ENCODE data around the gene CIAO1. TPM values are rescaled to one million over a fixed set of nuclear protein-coding genes. Genes with fewer than 3 reads are reported as not detected.
"Not testable (repeated sequence)": the region's sequence is repeated elsewhere in the genome, so short reads cannot be mapped to it uniquely, and the experiment has no call there.

CIAO1 gene
- total and polyA plus RNA-seq, 2 donors: 38.6 to 51.3 TPM

DNA sequence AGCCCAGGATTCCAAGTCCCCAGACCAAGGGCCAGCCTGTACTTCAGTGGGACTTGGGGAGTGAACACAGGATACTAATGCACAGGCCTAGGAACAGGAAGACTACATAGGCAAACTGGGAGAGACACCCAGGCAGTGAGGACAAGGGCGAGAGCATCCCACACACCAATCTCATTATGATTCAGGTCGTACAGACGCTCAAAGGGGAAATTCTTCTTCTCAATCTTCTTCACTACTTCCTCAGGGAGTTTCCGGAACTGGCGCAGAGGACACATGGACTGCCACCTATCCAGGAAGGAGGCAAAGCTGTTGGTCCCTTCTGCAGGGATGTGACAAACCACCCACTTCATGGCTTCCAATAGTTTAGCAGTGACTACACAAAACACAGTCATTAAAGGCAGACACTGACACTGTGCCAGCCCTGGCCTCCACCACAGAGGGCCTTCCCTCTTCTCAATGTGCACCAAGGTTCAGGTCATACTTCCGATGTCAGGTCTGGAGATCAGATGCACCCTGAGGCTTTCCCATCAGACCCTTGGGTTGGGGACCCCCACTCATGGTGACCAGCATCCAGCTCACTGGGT, 21.3 kb downstream of the CIAO1 start:
- no peak overlapping the region for H3K27ac ChIP-seq (ENCODE audit: low read depth in 1 of 2, low read length in 1 of 2)
- 97% methylated on average over 6 of the region's 6 CpGs for WGBS
- no peak for DNase-seq (ENCODE audit: low read depth in 6 of 9, low spot score in 9 of 9)
- no peaks in the 10 kb centered on the region for H3K27me3 ChIP-seq (ENCODE audit: control insufficient read depth in 2 of 2, insufficient read depth in 1 of 2, low read length in 1 of 2)
- no peak overlapping the region for H3K4me3 ChIP-seq (ENCODE audit: low read length in 2 of 2)
- no peaks in the 10 kb centered on the region for H3K4me1 ChIP-seq (ENCODE audit: control insufficient read depth in 2 of 2, insufficient read depth in 2 of 2, low read length in 2 of 2)
- H3K9me3 ChIP-seq (ENCODE audit: control insufficient read depth in 2 of 2, insufficient read depth in 1 of 2, low read length in 1 of 2): no peaks in the 10 kb centered on the region
- H3K36me3 ChIP-seq (ENCODE audit: control insufficient read depth in 2 of 2, insufficient read depth in 2 of 2, low read length in 1 of 2): peaks cover 97 to 98% of the 10 kb centered on the region in 2 donors

DNA sequence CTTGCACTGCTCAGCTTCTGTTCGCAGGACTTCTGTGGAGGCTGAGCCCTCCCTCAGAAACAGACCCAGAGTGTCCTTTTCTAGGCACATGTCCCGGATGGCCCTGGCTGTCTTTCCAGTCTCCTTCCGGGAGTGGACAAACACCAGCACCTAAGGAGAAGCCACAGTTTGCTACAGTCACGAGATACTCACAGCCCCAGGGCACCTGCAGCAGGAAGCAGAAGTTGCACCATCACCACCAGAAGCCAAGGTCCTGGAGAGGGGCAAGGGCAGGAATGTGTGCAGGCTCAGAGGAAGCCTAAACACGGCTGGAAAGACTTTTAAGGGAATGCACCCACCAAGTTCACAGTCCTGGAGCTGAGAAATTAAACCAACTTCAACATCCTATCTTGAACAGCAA, 25.7 kb downstream of the CIAO1 start:
- Histone ChIP-seq H3K27me3 (ENCODE audit: control insufficient read depth in 2 of 2, insufficient read depth in 1 of 2, low read length in 1 of 2) (no peaks in the 10 kb centered on the region), H3K27ac (ENCODE audit: low read depth in 1 of 2, low read length in 1 of 2) (no peak overlapping the region), H3K9me3 (ENCODE audit: control insufficient read depth in 2 of 2, insufficient read depth in 1 of 2, low read length in 1 of 2) (no peaks in the 10 kb centered on the region), H3K4me3 (ENCODE audit: low read length in 2 of 2) (no peak overlapping the region), H3K4me1 (ENCODE audit: control insufficient read depth in 2 of 2, insufficient read depth in 2 of 2, low read length in 2 of 2) (no peaks in the 10 kb centered on the region), H3K36me3 (ENCODE audit: control insufficient read depth in 2 of 2, insufficient read depth in 2 of 2, low read length in 1 of 2) (peaks cover 89 to 98% of the 10 kb centered on the region in 2 donors)
- DNase-seq (ENCODE audit: low read depth in 6 of 9, low spot score in 9 of 9): no peak
- 96% methylated on average over 5 of the region's 5 CpGs for WGBS

DNA sequence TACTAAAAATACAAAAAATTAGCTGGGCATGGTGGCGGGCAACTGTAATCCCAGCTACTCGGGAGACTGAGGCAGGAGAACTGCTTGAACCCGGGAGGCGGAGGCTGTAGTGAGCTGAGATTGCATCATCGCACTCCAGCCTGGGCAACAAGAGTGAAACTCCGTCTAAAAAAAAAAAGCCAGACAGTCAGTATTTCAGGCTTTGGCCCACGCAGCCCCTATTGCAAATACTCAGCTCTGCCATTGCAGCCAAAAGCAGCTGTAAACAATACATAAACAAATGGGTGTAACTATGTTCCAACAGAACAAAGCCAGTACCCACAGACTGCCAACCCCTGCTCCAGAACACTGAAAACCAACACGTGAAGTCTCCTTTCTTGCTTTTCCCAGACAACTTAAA, 28.2 kb downstream of the CIAO1 start:
- not testable (repeated sequence) for H3K9me3 ChIP-seq (ENCODE audit: control insufficient read depth in 2 of 2, insufficient read depth in 1 of 2, low read length in 1 of 2); H3K27me3 ChIP-seq (ENCODE audit: control insufficient read depth in 2 of 2, insufficient read depth in 1 of 2, low read length in 1 of 2); DNase-seq (ENCODE audit: low read depth in 6 of 9, low spot score in 9 of 9); H3K27ac ChIP-seq (ENCODE audit: low read depth in 1 of 2, low read length in 1 of 2); H3K4me1 ChIP-seq (ENCODE audit: control insufficient read depth in 2 of 2, insufficient read depth in 2 of 2, low read length in 2 of 2); H3K4me3 ChIP-seq (ENCODE audit: low read length in 2 of 2)
- peaks cover 89 to 98% of the 10 kb centered on the region in 2 donors for H3K36me3 ChIP-seq (ENCODE audit: control insufficient read depth in 2 of 2, insufficient read depth in 2 of 2, low read length in 1 of 2)
- 98% methylated on average over 8 of the region's 8 CpGs for WGBS

DNA sequence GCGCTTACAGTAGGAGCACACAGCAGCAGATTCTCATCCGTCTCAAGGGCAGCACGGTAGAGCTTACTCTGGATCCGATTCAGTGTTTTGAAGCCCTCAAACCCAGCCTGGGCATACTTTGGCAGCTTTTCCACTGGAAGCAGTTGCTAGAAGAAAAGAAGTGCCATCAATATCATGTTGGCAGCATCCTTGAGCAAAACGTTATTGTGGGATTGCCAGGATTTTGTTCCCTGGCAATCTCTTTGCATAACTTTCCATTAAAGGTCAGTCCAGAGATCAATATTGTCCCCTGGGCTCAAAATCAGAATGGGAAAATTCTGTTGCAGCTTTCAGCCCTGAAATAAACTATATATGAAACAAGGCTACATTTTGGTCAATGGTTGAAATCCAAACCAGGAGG, 30.9 kb downstream of the CIAO1 start:
- no peak for DNase-seq (ENCODE audit: low read depth in 6 of 9, low spot score in 9 of 9)
- H3K36me3 ChIP-seq (ENCODE audit: control insufficient read depth in 2 of 2, insufficient read depth in 2 of 2, low read length in 1 of 2): peaks cover 83 to 97% of the 10 kb centered on the region in 2 donors
- WGBS: 97% methylated on average over 5 of the region's 5 CpGs
- H3K27ac ChIP-seq (ENCODE audit: low read depth in 1 of 2, low read length in 1 of 2): no peak overlapping the region
- no peak overlapping the region for H3K4me3 ChIP-seq (ENCODE audit: low read length in 2 of 2)
- H3K4me1 ChIP-seq (ENCODE audit: control insufficient read depth in 2 of 2, insufficient read depth in 2 of 2, low read length in 2 of 2): peaks cover 0 to 2% of the 10 kb centered on the region in 2 donors
- H3K27me3 ChIP-seq (ENCODE audit: control insufficient read depth in 2 of 2, insufficient read depth in 1 of 2, low read length in 1 of 2): no peaks in the 10 kb centered on the region
- H3K9me3 ChIP-seq (ENCODE audit: control insufficient read depth in 2 of 2, insufficient read depth in 1 of 2, low read length in 1 of 2): no peaks in the 10 kb centered on the region

GRCh38 chr2:96301865-96302264, 35.8 kb downstream of the CIAO1 start:
- Histone ChIP-seq H3K27ac (ENCODE audit: low read depth in 1 of 2, low read length in 1 of 2) (no peak overlapping the region), H3K27me3 (ENCODE audit: control insufficient read depth in 2 of 2, insufficient read depth in 1 of 2, low read length in 1 of 2) (no peaks in the 10 kb centered on the region), H3K4me1 (ENCODE audit: control insufficient read depth in 2 of 2, insufficient read depth in 2 of 2, low read length in 2 of 2) (peaks cover 15 to 21% of the 10 kb centered on the region in 2 donors), H3K4me3 (ENCODE audit: low read length in 2 of 2) (no peak overlapping the region), H3K9me3 (ENCODE audit: control insufficient read depth in 2 of 2, insufficient read depth in 1 of 2, low read length in 1 of 2) (no peaks in the 10 kb centered on the region), H3K36me3 (ENCODE audit: control insufficient read depth in 2 of 2, insufficient read depth in 2 of 2, low read length in 1 of 2) (peaks cover 58 to 75% of the 10 kb centered on the region in 2 donors)
- 96% methylated on average over 1 of the region's 1 CpG for WGBS
- DNase-seq (ENCODE audit: low read depth in 6 of 9, low spot score in 9 of 9): no peak

DNA sequence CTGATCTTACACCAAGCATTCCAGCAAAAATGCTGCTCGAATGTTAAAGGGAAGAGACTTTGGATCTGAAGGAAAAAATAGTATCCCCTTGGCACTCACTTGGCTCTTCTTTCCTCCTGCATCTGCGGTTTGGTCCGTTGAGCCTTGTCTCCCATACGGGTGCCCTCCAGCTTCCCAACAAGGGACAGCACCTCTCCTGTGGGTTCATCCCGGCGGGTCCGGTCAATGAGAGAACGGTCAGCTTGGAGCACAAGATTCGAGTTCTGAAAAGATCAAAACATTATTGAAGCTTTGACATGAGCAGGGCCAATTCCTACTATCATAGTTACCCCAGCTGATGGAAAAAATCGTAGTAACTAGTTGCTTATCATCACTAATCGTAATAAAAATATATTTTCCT, 38.6 kb downstream of the CIAO1 start:
- H3K4me1 ChIP-seq (ENCODE audit: control insufficient read depth in 2 of 2, insufficient read depth in 2 of 2, low read length in 2 of 2): peaks cover 15 to 21% of the 10 kb centered on the region in 2 donors
- DNase-seq (ENCODE audit: low read depth in 6 of 9, low spot score in 9 of 9): no peak
- H3K36me3 ChIP-seq (ENCODE audit: control insufficient read depth in 2 of 2, insufficient read depth in 2 of 2, low read length in 1 of 2): peaks cover 31 to 48% of the 10 kb centered on the region in 2 donors
- no peaks in the 10 kb centered on the region for H3K27me3 ChIP-seq (ENCODE audit: control insufficient read depth in 2 of 2, insufficient read depth in 1 of 2, low read length in 1 of 2)
- 80% methylated on average over 11 of the region's 11 CpGs for WGBS
- peak overlapping the region; percentile 37 to 95 for H3K27ac ChIP-seq (ENCODE audit: low read depth in 1 of 2, low read length in 1 of 2)
- H3K4me3 ChIP-seq (ENCODE audit: low read length in 2 of 2): peak overlapping the region; percentile 78 to 91
- no peaks in the 10 kb centered on the region for H3K9me3 ChIP-seq (ENCODE audit: control insufficient read depth in 2 of 2, insufficient read depth in 1 of 2, low read length in 1 of 2)

DNA sequence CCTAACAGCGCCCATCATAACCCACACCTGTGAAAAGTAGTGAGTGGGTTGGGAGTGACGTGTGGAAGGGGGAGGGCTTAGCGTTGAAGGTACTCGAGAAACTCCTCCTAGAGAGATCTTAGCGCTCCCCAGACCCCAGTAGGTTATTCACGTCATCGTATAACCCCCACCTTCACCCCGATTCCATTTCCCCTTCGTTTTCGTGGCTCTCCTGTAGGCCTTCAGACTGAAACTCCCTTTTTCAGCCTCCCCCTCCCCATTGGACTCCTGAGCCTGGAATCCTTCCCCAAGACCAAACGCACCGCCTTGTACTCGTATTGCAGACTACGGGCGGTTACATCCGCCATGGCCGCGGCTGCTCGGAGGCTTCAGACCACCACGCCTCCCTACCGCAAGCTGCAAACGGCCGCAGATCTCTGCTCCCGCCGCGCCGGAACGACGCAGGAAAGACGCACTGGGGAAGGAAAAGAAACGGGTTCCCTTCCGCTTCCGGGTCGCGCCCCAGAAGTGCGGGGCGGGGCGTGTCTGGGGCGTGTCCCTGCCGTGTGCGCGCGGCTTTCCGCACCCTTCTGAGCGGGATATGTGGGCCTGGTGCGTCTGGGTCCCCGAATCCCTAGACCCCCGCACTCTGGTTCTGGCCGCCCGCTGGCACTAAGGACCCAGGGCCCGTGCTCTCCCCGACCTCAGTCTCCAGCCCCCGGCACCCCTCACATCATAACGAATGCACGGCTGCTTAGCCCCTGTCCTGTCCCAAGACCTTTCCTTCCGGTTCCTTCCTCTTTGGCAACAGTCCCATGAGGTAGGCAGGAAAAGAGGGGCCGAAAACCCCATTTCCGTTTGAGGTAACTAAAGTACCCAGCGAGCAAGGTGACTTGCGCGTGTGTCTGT, 39.3 kb downstream of the CIAO1 start, which contains the start of gene SNRNP200:
TSS of gene SNRNP200 (minus strand) at position 456 of the 888 bp plus-strand sequence. CDS start at position 347, 109 bp downstream.
- WGBS: under 1% methylated on average over 61 of the region's 61 CpGs

DNA sequence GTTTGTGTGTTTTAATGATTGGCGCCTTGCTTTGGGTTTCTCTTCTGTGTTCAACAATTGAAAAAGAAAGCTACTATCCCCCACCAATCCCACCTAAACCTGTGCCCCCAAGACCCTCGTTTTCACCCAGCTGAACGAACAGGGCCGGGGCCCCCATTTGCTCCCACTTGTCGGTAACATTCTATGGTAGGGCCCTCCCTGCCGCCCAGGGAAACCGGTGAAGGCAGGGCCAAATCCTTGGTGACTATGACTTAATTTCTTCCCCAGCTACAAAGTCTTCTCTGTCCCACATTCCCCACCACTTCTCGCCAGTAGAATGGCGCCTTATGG, 39.9 kb downstream of the CIAO1 start:
- H3K4me3 ChIP-seq (ENCODE audit: low read length in 2 of 2): peak overlapping the region; percentile 78 to 91
- H3K27me3 ChIP-seq (ENCODE audit: control insufficient read depth in 2 of 2, insufficient read depth in 1 of 2, low read length in 1 of 2): no peaks in the 10 kb centered on the region
- peaks cover 15 to 21% of the 10 kb centered on the region in 2 donors for H3K4me1 ChIP-seq (ENCODE audit: control insufficient read depth in 2 of 2, insufficient read depth in 2 of 2, low read length in 2 of 2)
- H3K36me3 ChIP-seq (ENCODE audit: control insufficient read depth in 2 of 2, insufficient read depth in 2 of 2, low read length in 1 of 2): peaks cover 24 to 35% of the 10 kb centered on the region in 2 donors
- no peaks in the 10 kb centered on the region for H3K9me3 ChIP-seq (ENCODE audit: control insufficient read depth in 2 of 2, insufficient read depth in 1 of 2, low read length in 1 of 2)
- WGBS: 39% methylated on average over 9 of the region's 9 CpGs
- DNase-seq (ENCODE audit: low read depth in 6 of 9, low spot score in 9 of 9): no peak
- H3K27ac ChIP-seq (ENCODE audit: low read depth in 1 of 2, low read length in 1 of 2): peak overlapping the region; percentile 90 to 95

More for the DNA sequence above, 39.3 kb downstream of the CIAO1 start, which contains the start of gene SNRNP200:
- peaks cover 26 to 41% of the 10 kb centered on the region in 2 donors for H3K36me3 ChIP-seq (ENCODE audit: control insufficient read depth in 2 of 2, insufficient read depth in 2 of 2, low read length in 1 of 2)
- peak within 1 kb of the TSS; percentile 78 to 91 for H3K4me3 ChIP-seq (ENCODE audit: low read length in 2 of 2)
- no peaks in the 10 kb centered on the region for H3K27me3 ChIP-seq (ENCODE audit: control insufficient read depth in 2 of 2, insufficient read depth in 1 of 2, low read length in 1 of 2)
- H3K4me1 ChIP-seq (ENCODE audit: control insufficient read depth in 2 of 2, insufficient read depth in 2 of 2, low read length in 2 of 2): peaks cover 15 to 21% of the 10 kb centered on the region in 2 donors
- DNase-seq (ENCODE audit: low read depth in 6 of 9, low spot score in 9 of 9): peak in 8 of 9 donors; percentile 73 to 94 (median 86)
- H3K9me3 ChIP-seq (ENCODE audit: control insufficient read depth in 2 of 2, insufficient read depth in 1 of 2, low read length in 1 of 2): no peaks in the 10 kb centered on the region
- peak within 1 kb of the TSS; percentile 90 to 95 for H3K27ac ChIP-seq (ENCODE audit: low read depth in 1 of 2, low read length in 1 of 2)

GRCh38 chr2:96306370-96306769, 40.3 kb downstream of the CIAO1 start:
- peak overlapping the region in 1 of 2 donors; percentile 91 for H3K4me3 ChIP-seq (ENCODE audit: low read length in 2 of 2)
- no peaks in the 10 kb centered on the region for H3K9me3 ChIP-seq (ENCODE audit: control insufficient read depth in 2 of 2, insufficient read depth in 1 of 2, low read length in 1 of 2)
- peaks cover 15 to 21% of the 10 kb centered on the region in 2 donors for H3K4me1 ChIP-seq (ENCODE audit: control insufficient read depth in 2 of 2, insufficient read depth in 2 of 2, low read length in 2 of 2)
- H3K36me3 ChIP-seq (ENCODE audit: control insufficient read depth in 2 of 2, insufficient read depth in 2 of 2, low read length in 1 of 2): peaks cover 20 to 31% of the 10 kb centered on the region in 2 donors
- 95% methylated on average over 3 of the region's 3 CpGs for WGBS
- no peaks in the 10 kb centered on the region for H3K27me3 ChIP-seq (ENCODE audit: control insufficient read depth in 2 of 2, insufficient read depth in 1 of 2, low read length in 1 of 2)
- H3K27ac ChIP-seq (ENCODE audit: low read depth in 1 of 2, low read length in 1 of 2): peak overlapping the region in 1 of 2 donors; percentile 95
- no peak for DNase-seq (ENCODE audit: low read depth in 6 of 9, low spot score in 9 of 9)
